AG04449 (cell line): ENCODE data around the gene GPD1L.

Experiments used
- CTCF ChIA-PET: fragments of 350-600 bp; formaldehyde crosslinking; extraction: SDS; loops from one replicate; lab custom pipeline; 2021; ENCODE audit warnings: antibody characterized with exemption; lab: Yijun Ruan, JAX
- POLR2A ChIA-PET: fragments of 400-600, 350-600 bp; formaldehyde crosslinking; extraction: SDS; loops from one replicate; lab custom pipeline; 2020; ENCODE audit warnings: antibody characterized with exemption, inconsistent platforms; lab: Yijun Ruan, JAX
- DNase-seq: peaks from one replicate; pipeline ENCODE4 v3.0.0-alpha.2; 2010; ENCODE audit warnings: low read depth, low spot score
- H3K4me3 ChIP-seq: 2 replicates; pipeline ENCODE4 v1.5.1; 2011; ENCODE audit warnings: low read depth, mild to moderate bottlenecking, control low read depth, low read length
- TF ChIP-seq, protein P1 (sequence below): IDR thresholded peaks from one replicate; pipeline ENCODE4 v1.5.1; 2011; ENCODE audit warnings: mild to moderate bottlenecking, moderate library complexity, low read length, control low read depth, inconsistent platforms; ENCODE audit not compliant: insufficient read depth; ENCODE audit errors: missing control alignments

The GPD1L gene

DNA sequence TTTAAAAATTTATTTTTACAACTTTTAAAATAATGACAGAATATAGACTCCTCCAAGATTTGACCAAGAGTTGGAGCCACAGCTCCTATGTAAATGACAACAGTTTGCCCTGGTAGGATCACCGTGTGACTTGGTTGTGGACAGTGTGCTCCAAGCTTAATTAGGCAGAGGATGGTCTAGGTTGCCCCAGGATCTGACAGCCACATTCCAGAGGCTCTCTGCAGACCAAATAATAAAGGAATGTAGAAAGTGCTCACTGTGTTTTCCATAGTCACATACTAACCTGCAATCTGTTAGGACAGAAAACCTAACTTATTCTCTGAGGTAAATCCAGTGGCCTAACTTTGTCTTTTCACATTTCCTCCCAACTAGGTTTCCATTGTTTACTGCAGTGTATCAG lies 59.0 kb downstream of the GPD1L start:
- TF ChIP-seq, protein P1, sequence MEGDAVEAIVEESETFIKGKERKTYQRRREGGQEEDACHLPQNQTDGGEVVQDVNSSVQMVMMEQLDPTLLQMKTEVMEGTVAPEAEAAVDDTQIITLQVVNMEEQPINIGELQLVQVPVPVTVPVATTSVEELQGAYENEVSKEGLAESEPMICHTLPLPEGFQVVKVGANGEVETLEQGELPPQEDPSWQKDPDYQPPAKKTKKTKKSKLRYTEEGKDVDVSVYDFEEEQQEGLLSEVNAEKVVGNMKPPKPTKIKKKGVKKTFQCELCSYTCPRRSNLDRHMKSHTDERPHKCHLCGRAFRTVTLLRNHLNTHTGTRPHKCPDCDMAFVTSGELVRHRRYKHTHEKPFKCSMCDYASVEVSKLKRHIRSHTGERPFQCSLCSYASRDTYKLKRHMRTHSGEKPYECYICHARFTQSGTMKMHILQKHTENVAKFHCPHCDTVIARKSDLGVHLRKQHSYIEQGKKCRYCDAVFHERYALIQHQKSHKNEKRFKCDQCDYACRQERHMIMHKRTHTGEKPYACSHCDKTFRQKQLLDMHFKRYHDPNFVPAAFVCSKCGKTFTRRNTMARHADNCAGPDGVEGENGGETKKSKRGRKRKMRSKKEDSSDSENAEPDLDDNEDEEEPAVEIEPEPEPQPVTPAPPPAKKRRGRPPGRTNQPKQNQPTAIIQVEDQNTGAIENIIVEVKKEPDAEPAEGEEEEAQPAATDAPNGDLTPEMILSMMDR = no peak
- H3K4me3 ChIP-seq = no peak overlapping the region
- CTCF ChIA-PET = interaction anchor here (1.2 to 5.3 kb wide), 3 partner anchors 11 to 21 kb away, joined by 3 to 31 read pairs (median 5); no protein-coding TSS in a partner anchor
- POLR2A ChIA-PET = no interaction called here
- DNase-seq = no peak

DNA sequence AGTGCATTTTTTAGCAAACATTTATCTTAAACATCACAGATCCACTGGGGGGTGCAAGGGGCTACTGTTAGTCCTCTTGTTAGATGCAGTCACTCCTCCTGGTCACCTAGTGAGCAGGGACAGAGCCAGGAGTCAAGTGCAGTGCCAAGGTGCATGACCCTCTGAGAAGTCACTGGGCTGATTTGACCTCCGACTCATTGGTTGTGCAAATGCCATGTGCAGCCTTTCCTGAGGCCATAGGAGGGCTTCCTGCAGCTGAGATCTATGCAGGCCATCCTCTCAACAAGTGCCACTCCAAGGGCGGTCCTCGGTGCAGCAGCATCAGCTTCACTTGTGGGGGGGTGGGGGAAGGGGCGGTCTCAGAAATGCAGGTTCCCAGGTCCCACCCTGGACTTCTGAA lies 60.2 kb downstream of the GPD1L start:
- TF ChIP-seq, protein P1 = no peak
- POLR2A ChIA-PET = no interaction called here
- CTCF ChIA-PET = interaction anchor here (1.4 to 5.3 kb wide), 3 partner anchors 10 to 22 kb away, joined by 3 to 31 read pairs (median 5); no protein-coding TSS in a partner anchor
- no peak for DNase-seq
- no peak overlapping the region for H3K4me3 ChIP-seq

DNA sequence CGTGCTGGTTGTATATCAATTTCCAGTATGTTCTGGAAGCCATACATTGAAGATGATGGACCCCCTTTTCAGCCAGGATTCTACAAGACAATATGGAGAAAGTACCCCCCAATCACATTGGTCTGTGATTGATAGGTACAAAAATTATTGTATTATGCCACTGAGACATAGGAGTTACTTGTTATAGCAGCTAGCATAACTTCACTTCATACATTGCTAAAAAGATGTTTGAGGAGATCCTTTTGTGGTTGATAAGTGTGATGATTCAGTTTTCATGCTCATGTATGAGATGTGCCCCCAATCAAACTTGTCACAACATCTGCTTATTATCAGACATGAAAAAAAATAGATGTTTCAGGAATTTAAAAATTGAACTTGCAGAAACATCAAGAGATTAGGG lies 66.0 kb downstream of the GPD1L start:
- H3K4me3 ChIP-seq = no peak overlapping the region
- TF ChIP-seq, protein P1 = no peak
- no peak for DNase-seq
- POLR2A ChIA-PET = no interaction called here
- CTCF ChIA-PET = interaction anchor here (1.0 kb wide), 1 partner anchor 28 kb away, joined by 5 read pairs; no protein-coding TSS in a partner anchor

DNA sequence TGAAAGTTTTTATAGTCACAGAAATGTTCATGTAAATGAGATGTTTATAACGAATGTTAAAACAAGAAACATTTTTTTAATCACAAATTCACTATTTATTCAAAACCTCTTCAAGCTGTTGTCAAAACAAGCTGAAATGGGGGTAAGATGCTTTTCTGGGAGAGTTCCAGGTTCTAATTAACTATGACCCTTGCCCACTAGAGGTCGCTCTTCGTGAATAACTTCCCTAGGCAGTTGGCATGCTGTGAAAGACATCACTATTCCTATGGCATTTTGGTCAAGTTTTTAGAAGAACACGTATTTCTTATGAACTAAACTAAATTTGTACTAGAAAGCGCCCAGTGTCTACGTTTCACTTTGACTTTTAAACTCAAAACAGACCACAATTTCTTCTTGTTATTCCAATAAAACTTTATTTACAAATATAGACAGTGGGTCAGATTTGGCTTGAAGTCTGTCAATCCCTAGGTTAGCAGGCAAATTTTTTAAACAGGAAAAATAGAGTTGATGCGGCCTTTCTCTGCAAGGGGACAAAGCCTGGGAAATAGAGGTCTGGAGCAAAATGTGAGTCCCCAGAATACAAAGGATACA lies 69.3 kb downstream of the GPD1L start:
- CTCF ChIA-PET = interaction anchor here (1.0 to 4.4 kb wide), 27 partner anchors 10 to 323 kb away, joined by 3 to 34 read pairs (median 5); partner anchors contain the start of gene CMTM8
- peak; percentile 26 for DNase-seq
- TF ChIP-seq, protein P1 = peak; percentile 63
- POLR2A ChIA-PET = no interaction called here
- no peak overlapping the region for H3K4me3 ChIP-seq

DNA sequence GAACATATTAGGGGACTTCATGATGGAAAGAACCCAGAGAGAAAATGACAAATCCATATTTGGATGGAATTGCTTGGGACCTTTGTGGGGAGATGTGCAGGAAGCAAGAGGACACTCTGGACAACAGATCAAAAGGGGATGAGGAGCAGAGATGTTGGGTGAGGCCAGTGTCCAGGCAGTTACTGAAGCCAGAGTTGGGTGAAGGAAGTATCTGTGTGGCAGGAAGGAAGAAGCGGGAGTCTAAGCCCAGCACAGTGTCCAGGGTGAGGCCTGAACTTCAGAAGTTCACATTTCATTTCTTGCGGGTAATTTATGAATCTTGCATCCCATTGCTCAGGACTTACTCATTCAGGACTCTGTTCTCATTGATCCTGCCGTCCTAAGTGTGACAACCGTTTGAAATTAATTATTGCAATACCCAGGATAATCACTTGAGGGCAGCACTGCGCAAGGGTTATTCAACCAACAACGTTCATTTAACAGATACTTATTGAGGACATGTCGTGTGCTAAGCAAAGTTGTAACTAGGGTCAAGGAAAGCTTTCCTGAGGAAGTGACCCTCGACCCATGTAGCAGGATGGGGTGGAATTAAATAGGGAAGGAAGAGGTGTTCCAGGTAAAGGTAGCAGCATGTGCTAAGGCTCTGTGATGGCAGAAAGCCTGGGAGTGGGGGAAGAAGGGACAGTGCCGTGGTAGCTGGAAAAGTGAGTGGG lies 70.7 kb downstream of the GPD1L start:
- TF ChIP-seq, protein P1 = peak; percentile 54
- H3K4me3 ChIP-seq = no peak overlapping the region
- CTCF ChIA-PET = interaction anchor here (0.7 to 4.4 kb wide), 38 partner anchors 9 to 291 kb away, joined by 3 to 34 read pairs (median 4); partner anchors contain the start of gene CMTM8
- no peak for DNase-seq
- POLR2A ChIA-PET = no interaction called here

DNA sequence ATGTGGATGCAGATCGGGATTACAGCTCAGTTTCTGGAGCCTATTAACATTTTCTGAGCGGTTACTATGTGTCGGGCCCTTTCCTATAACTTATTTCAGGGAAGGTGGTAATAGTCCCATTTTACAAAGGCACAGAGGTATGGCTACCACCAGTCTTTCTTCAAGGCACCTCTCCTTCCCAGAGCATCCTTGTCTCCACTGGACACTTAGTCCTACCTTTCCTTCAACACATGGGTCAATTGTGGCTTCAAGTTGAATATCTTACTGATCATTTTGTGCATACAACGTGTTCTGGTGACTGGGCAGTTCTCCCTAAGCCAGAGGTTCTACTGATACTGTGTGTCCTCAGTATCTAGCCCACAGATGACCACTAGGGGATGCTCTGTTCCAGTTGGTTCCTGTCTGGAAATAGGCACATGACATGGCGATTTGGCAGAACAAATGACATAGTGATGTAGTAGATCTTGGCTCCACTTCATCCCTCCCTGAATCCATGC lies 71.3 kb downstream of the GPD1L start:
- TF ChIP-seq, protein P1 = peak; percentile 65
- no peak overlapping the region for H3K4me3 ChIP-seq
- DNase-seq = peak; percentile 5
- CTCF ChIA-PET = interaction anchor here (0.7 to 4.4 kb wide), 24 partner anchors 8 to 290 kb away, joined by 3 to 34 read pairs (median 4); no protein-coding TSS in a partner anchor
- POLR2A ChIA-PET = no interaction called here
